H9 (cell line): ENCODE measurements around the gene SNX22. TPM values are rescaled to one million over a fixed set of nuclear protein-coding genes. Genes with fewer than 3 reads are reported as not detected.

Experiments used
- DNase-seq: peaks from one replicate; pipeline ENCODE4 v3.0.0-alpha.2; 2017
- H2AFZ ChIP-seq: one replicate; pipeline ENCODE4 v1.6.1; 2013; ENCODE audit warnings: mild to moderate bottlenecking, low read length, control low read depth, moderate library complexity
- H2AK5ac ChIP-seq: 2 replicates; pipeline ENCODE4 v1.6.1; 2013; ENCODE audit warnings: low read length, control low read depth, mixed read lengths; ENCODE audit not compliant: insufficient read length
- H2BK120ac ChIP-seq: one replicate; pipeline ENCODE4 v1.6.1; 2013; ENCODE audit warnings: low read depth, mild to moderate bottlenecking, low read length, control low read depth, inconsistent platforms; ENCODE audit not compliant: poor library complexity, severe bottlenecking
- H2BK12ac ChIP-seq: 2 replicates; pipeline ENCODE4 v1.6.1; 2013; ENCODE audit warnings: low read length, control low read depth, mixed read lengths, low read depth; ENCODE audit not compliant: insufficient read length
- H2BK15ac ChIP-seq: 2 replicates; pipeline ENCODE4 v1.6.1; 2013; ENCODE audit warnings: low read depth, low read length, control low read depth
- H2BK20ac ChIP-seq: one replicate; pipeline ENCODE4 v1.6.1; 2013; ENCODE audit warnings: low read depth, mild to moderate bottlenecking, low read length, control low read depth, inconsistent platforms; ENCODE audit not compliant: poor library complexity, severe bottlenecking
- H2BK5ac ChIP-seq: 2 replicates; pipeline ENCODE4 v1.6.1; 2013; ENCODE audit warnings: low read length, control low read depth, mixed read lengths; ENCODE audit not compliant: insufficient read length
- H3K14ac ChIP-seq: 2 replicates; pipeline ENCODE4 v1.6.1; 2013; ENCODE audit warnings: low read length, control low read depth; ENCODE audit not compliant: insufficient read depth
- H3K18ac ChIP-seq: 2 replicates; pipeline ENCODE4 v1.6.1; 2013; ENCODE audit warnings: low read depth, mild to moderate bottlenecking, mixed read lengths, low read length, control low read depth; ENCODE audit not compliant: insufficient read length
- H3K23ac ChIP-seq: 2 replicates; pipeline ENCODE4 v1.6.1; 2013; ENCODE audit warnings: low read length, control low read depth, mixed read lengths, low read depth; ENCODE audit not compliant: insufficient read length
- H3K23me2 ChIP-seq: 2 replicates; pipeline ENCODE4 v1.6.1; 2013; ENCODE audit warnings: low read depth, mild to moderate bottlenecking, mixed read lengths, low read length, control low read depth; ENCODE audit not compliant: insufficient read length, poor library complexity, severe bottlenecking
- H3K27ac ChIP-seq: 2 replicates; pipeline ENCODE4 v1.5.1; 2013; ENCODE audit warnings: low read length, control low read depth, mixed read lengths, low read depth; ENCODE audit not compliant: insufficient read length
- H3K27me3 ChIP-seq: 2 replicates; pipeline ENCODE4 v1.6.1; 2013; ENCODE audit warnings: low read length, control low read depth, inconsistent platforms; ENCODE audit not compliant: insufficient read depth
- H3K4ac ChIP-seq: 2 replicates; pipeline ENCODE4 v1.6.1; 2013; ENCODE audit warnings: low read depth, mild to moderate bottlenecking, control low read depth, inconsistent platforms, low read length, moderate library complexity
- H3K4me1 ChIP-seq: 2 replicates; pipeline ENCODE4 v1.6.1; 2013; ENCODE audit warnings: low read length, control low read depth, inconsistent platforms; ENCODE audit not compliant: insufficient read depth
- H3K4me2 ChIP-seq: 2 replicates; pipeline ENCODE4 v1.6.1; 2013; ENCODE audit warnings: low read length, control low read depth, mixed read lengths; ENCODE audit not compliant: insufficient read length, insufficient read depth
- H3K56ac ChIP-seq: 2 replicates; pipeline ENCODE4 v1.6.1; 2013; ENCODE audit warnings: low read depth, mild to moderate bottlenecking, mixed read lengths, low read length, control low read depth; ENCODE audit not compliant: insufficient read length
- H3K79me1 ChIP-seq: 2 replicates; pipeline ENCODE4 v1.6.1; 2013; ENCODE audit warnings: low read depth, mild to moderate bottlenecking, moderate library complexity, low read length, control low read depth, inconsistent platforms; ENCODE audit not compliant: insufficient read depth, poor library complexity, severe bottlenecking
- H3K79me2 ChIP-seq: 2 replicates; pipeline ENCODE4 v1.6.1; 2013; ENCODE audit warnings: low read length, control low read depth, inconsistent platforms; ENCODE audit not compliant: insufficient read depth
- H3K9ac ChIP-seq: 2 replicates; pipeline ENCODE4 v1.6.1; 2013; ENCODE audit warnings: low read length, control low read depth, mixed read lengths; ENCODE audit not compliant: insufficient read length; ENCODE audit errors: extremely low read depth
- H3K9me3 ChIP-seq: one replicate; pipeline ENCODE4 v1.6.1; 2013; ENCODE audit warnings: low read depth, low read length, inconsistent platforms; ENCODE audit not compliant: control insufficient read depth
- H3T11ph ChIP-seq: one replicate; pipeline ENCODE4 v1.6.1; 2013; ENCODE audit warnings: mild to moderate bottlenecking, low read length, control low read depth, inconsistent platforms
- H4K20me1 ChIP-seq: one replicate; pipeline ENCODE4 v1.6.1; 2013; ENCODE audit not compliant: control insufficient read depth, insufficient read length, insufficient read depth
- H4K5ac ChIP-seq: 2 replicates; pipeline ENCODE4 v1.6.1; 2013; ENCODE audit warnings: low read depth, mild to moderate bottlenecking, mixed read lengths, low read length, control low read depth; ENCODE audit not compliant: insufficient read length
- H4K8ac ChIP-seq: replicated peaks from 2 replicates; pipeline ENCODE4 v1.6.1; 2013; ENCODE audit warnings: low read length, control low read depth, mixed read lengths, low read depth; ENCODE audit not compliant: insufficient read length
- H4K91ac ChIP-seq: 2 replicates; pipeline ENCODE4 v1.6.1; 2013; ENCODE audit warnings: low read depth, mild to moderate bottlenecking, moderate library complexity, mixed read lengths, low read length, control low read depth; ENCODE audit not compliant: insufficient read length
- H3K27ac Mint-ChIP-seq, 3 experiments: 2 replicates in 2 of 3; 3 replicates in 1 of 3; pipeline ENCODE4 v1.8.0; 2020 to 2021; ENCODE audit warnings: mixed read lengths in 3 of 3, mild to moderate bottlenecking in 1 of 3, moderate library complexity in 1 of 3
- H3K27me3 Mint-ChIP-seq: 2 replicates; pipeline ENCODE4 v1.8.0; 2021; ENCODE audit warnings: low read depth, mild to moderate bottlenecking, moderate library complexity, mixed read lengths
- H3K36me3 Mint-ChIP-seq, 3 experiments: 2 replicates in 2 of 3; 3 replicates in 1 of 3; pipeline ENCODE4 v1.8.0; 2020 to 2021; ENCODE audit warnings: low read depth in 3 of 3, mixed read lengths in 3 of 3; ENCODE audit not compliant: insufficient read depth in 1 of 3
- H3K4me1 Mint-ChIP-seq, 2 experiments: 2 replicates each; pipeline ENCODE4 v1.8.0; 2020; ENCODE audit warnings: mixed read lengths in 2 of 2
- H3K4me3 Mint-ChIP-seq, 2 experiments: 2 replicates in 1 of 2; 3 replicates in 1 of 2; pipeline ENCODE4 v1.8.0; 2020 to 2021; ENCODE audit warnings: mild to moderate bottlenecking in 2 of 2, mixed read lengths in 2 of 2, moderate library complexity in 1 of 2
- H3K9me3 Mint-ChIP-seq, 2 experiments: 2 replicates in 1 of 2; 3 replicates in 1 of 2; pipeline ENCODE4 v1.8.0; 2020; ENCODE audit warnings: mild to moderate bottlenecking in 2 of 2, mixed read lengths in 2 of 2, moderate library complexity in 1 of 2
- CTCF ChIP-seq: fragments of 200-600 bp; sonication (generic); conservative IDR thresholded peaks from 3 replicates; pipeline ENCODE4 v1.8.0; 2021; ENCODE audit warnings: antibody characterized with exemption, mild to moderate bottlenecking
- WGBS: extraction: QIAGEN DNeasy Blood & Tissue Kit; methylation state at CpG from one replicate; pipeline ENCODE4 v1.1.7; 2013; ENCODE audit warnings: missing lambda C conversion rate, low lambda C conversion rate, mixed read lengths; ENCODE audit not compliant: insufficient read length; ENCODE audit errors: extremely low coverage; 5-methylcytosine and 5-hydroxymethylcytosine counted together
- total RNA-seq: library from RNA; stranded (reverse); gene quantifications from 2 replicates; pipeline ENCODE4 v1.2.1, GENCODE V29; 2021

Gene SNX22
- total RNA-seq, 1 experiment from 2014 or later: 4.8 TPM

- no peak overlapping the region; a peak in 1 of 5 replicates for H3K4me3 Mint-ChIP-seq
- no peak overlapping the region for H2BK120ac ChIP-seq
- H3K27ac Mint-ChIP-seq: no peak overlapping the region
- no peaks in the 10 kb centered on the region for H3K23me2 ChIP-seq
- no peak overlapping the region for H4K5ac ChIP-seq
- H3K4me1 ChIP-seq: no peaks in the 10 kb centered on the region; the same call in 1 of the 2 replicates
- no peak overlapping the region for H3K4me2 ChIP-seq
- H3K9me3 ChIP-seq: no peaks in the 10 kb centered on the region
- no peak overlapping the region for H2BK15ac ChIP-seq
- no peak overlapping the region for H2BK20ac ChIP-seq
- no peak overlapping the region for H2AFZ ChIP-seq
- H4K8ac ChIP-seq: no peak overlapping the region
- no peaks in the 10 kb centered on the region for H3K27me3 ChIP-seq
- WGBS: no CpG with 5 or more reads among the region's 5 CpGs
- no peak overlapping the region for H3K4ac ChIP-seq
- H2BK5ac ChIP-seq: no peak overlapping the region
- no peak overlapping the region for H2AK5ac ChIP-seq
- no peaks in the 10 kb centered on the region for H3K79me1 ChIP-seq
- no peak for DNase-seq
- no peak overlapping the region for H3K27ac ChIP-seq
- TF ChIP-seq CTCF: no peak
- no peak overlapping the region for H4K91ac ChIP-seq
- no peak overlapping the region for H3K14ac ChIP-seq
- H3K27me3 Mint-ChIP-seq: no peaks in the 10 kb centered on the region
- no peak overlapping the region for H3K56ac ChIP-seq
- H3K9ac ChIP-seq: no peak overlapping the region
- H3K36me3 Mint-ChIP-seq: peaks cover 7 to 18% (median 8%) of the 10 kb centered on the region in 3 experiments; a peak in 5 of 7 replicates
- no peak overlapping the region for H3K23ac ChIP-seq
- H4K20me1 ChIP-seq: no peaks in the 10 kb centered on the region
- no peak overlapping the region for H3T11ph ChIP-seq
- no peak overlapping the region for H2BK12ac ChIP-seq
- no peak overlapping the region for H3K18ac ChIP-seq
- H3K79me2 ChIP-seq: no peaks in the 10 kb centered on the region; the same call in 1 of the 2 replicates
- H3K9me3 Mint-ChIP-seq: no peaks in the 10 kb centered on the region; a peak in 1 of 5 replicates
- peaks cover 35% of the 10 kb centered on the region in 2 experiments for H3K4me1 Mint-ChIP-seq
These were observed 14.8 kb downstream of the SNX22 start for GRCh38 chr15:64166102-64166890.
